ENCODE data around the gene NDUFV1.

NDUFV1 gene

GRCh38 chr11:67630943-67631331 is 24.2 kb downstream of the NDUFV1 start:
- peak overlapping the region; percentile 93 for H3K27ac ChIP-seq
- TF ChIP-seq ZFX (IDR thresholded peaks at IDR 0.05; ENCODE audit: borderline replicate concordance) (no peak), CTCF (IDR thresholded peaks at IDR 0.05) (peak; percentile 46)

- H3K27ac ChIP-seq: 0 out of 2 replicates have a peak overlapping the region, but pooled peaks have one; percentile 93
- TF ChIP-seq CTCF (IDR thresholded peaks at IDR 0.05) (no peak), ZFX (IDR thresholded peaks at IDR 0.05; ENCODE audit: borderline replicate concordance) (no peak)
These were observed 24.7 kb downstream of the NDUFV1 start for GRCh38 chr11:67631411-67631810.

DNA sequence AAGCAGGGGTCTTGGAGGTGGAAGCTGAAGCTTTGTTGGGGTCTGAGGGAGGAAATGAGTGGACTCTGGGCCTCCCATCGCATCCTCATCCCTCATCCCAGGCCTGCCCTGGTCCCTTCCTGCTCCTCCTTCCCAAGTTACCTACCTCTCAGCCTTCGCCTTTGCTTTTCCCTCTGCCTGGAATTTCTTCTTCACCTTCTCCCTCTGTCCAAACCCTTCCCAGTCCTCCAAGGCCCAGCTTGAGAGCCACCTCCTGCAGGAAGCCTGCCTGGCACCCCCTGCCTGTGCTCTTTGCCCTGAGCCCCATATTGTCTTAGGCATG is 25.1 kb downstream of the NDUFV1 start:
- 0 out of 2 replicates have a peak overlapping the region, but pooled peaks have one; percentile 93 for H3K27ac ChIP-seq
- TF ChIP-seq CTCF (IDR thresholded peaks at IDR 0.05): no peak
- no peak for TF ChIP-seq ZFX (IDR thresholded peaks at IDR 0.05; ENCODE audit: borderline replicate concordance)

- H3K27ac ChIP-seq: 0 out of 2 replicates have a peak overlapping the region, but pooled peaks have one; percentile 93
- no peak for TF ChIP-seq CTCF (IDR thresholded peaks at IDR 0.05)
- no peak for TF ChIP-seq ZFX (IDR thresholded peaks at IDR 0.05; ENCODE audit: borderline replicate concordance)
These were observed 25.6 kb downstream of the NDUFV1 start for GRCh38 chr11:67632175-67632981.

GRCh38 chr11:67632982-67633755 is 26.4 kb downstream of the NDUFV1 start:
- TF ChIP-seq CTCF (IDR thresholded peaks at IDR 0.05) (no peak), ZFX (IDR thresholded peaks at IDR 0.05; ENCODE audit: borderline replicate concordance) (no peak)
- H3K27ac ChIP-seq: no peak overlapping the region

DNA sequence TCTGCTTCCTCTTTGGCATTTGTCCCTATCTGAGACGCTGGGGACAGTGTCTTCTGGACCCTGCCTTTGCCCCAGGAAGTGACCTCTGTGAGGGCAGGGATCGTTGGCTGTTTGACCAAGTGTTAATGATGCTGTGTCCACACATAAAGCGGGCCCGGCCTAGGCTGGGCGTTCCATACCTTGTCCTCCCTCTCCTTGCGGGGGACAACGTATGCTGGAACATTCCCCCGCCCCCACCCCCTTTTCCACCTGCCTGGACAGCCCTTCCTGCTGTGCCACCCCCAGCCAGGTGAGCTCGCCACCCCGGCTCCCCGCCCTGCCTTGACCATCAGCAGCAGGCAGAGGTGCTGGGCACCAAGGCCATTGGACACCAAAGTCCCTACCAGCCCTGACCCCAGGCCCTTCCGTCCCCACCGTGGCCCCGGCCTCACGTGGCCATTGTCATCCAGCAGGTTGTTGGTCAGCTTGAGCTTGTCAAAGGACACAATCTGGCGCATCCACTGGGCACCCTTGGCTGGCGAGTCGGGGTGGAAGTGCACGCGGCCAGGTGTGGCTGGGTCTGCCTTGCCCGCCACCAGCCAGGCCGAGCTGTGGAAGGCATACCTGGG is 27.1 kb downstream of the NDUFV1 start:
- H3K27ac ChIP-seq: no peak overlapping the region

More for the DNA sequence above, 27.1 kb downstream of the NDUFV1 start:
- TF ChIP-seq CTCF (IDR thresholded peaks at IDR 0.05) (no peak), ZFX (IDR thresholded peaks at IDR 0.05; ENCODE audit: borderline replicate concordance) (no peak)
